ENCODE measurements around the gene HDAC9.
A peak's percentile ranks its signal among the peaks of the same experiment; 100 is the strongest.
"Not testable (repeated sequence)": the region's sequence is repeated elsewhere in the genome, so short reads cannot be mapped to it uniquely, and the experiment has no call there.

HDAC9 gene

GRCh38 chr7:19026888-19027287 lies 531.3 kb downstream of the HDAC9 start:
- no peak for DNase-seq (ENCODE audit: low spot score)

GRCh38 chr7:19030281-19030680 lies 534.7 kb downstream of the HDAC9 start:
- no peak for DNase-seq (ENCODE audit: low spot score)

- DNase-seq (ENCODE audit: low spot score), result not testable (repeated sequence)
Measured at GRCh38 chr7:19032942-19033341, 537.4 kb downstream of the HDAC9 start.

GRCh38 chr7:19051767-19052375 lies 556.3 kb downstream of the HDAC9 start:
- DNase-seq (ENCODE audit: low spot score), result peak; percentile 33

Data from activated CD4-positive, alpha-beta T cell treated with anti-CD3 and anti-CD28 coated beads, Interleukin-2, Interleukin-4, amounts not matched to agents 100 ng/mL and 50 ng/mL, durations not matched to agents 16 hours and 8 hours (primary cell).